GM21360 (cell line): Measurements from ENCODE around the gene SLC43A1.
A peak's percentile ranks its signal among the peaks of the same experiment; 100 is the strongest.

Experiments
- ATAC-seq: cut with Tn5 transposase; IDR thresholded peaks from one replicate; pipeline ENCODE4 v1.9.1; 2021; ENCODE audit warnings: mild to moderate bottlenecking, moderate library complexity; ENCODE audit not compliant: unreplicated experiment

Gene SLC43A1

DNA sequence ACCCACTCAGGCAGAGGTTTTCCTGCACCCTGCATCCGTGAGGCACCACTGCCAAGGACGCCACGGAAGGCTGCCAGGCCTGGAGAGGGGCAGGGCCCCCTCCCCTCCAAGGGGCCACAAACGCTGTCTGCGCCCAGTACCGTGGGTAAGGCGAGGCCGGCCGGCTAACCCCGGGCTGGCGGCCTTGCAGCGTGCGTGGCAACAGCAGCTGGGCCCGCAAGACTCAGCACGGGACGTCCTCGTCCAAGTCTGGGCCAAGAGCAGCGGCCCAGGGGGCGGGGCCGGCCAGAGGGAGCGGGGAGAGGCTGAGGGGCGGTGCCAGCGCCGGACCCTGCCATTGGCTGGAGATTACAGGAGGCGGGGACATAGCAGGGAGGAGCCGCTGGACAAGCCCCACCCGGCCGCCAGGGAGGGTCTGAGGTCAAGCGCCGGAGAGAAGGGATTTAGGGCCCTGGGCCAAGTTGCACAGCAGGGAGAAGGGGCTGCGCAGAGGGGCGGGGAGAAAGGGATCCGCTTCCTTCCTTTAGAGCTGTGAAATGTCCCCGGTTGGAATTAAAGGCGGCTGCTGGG, 16.0 kb downstream of the SLC43A1 start:
- peak; percentile 95 for ATAC-seq

- ATAC-seq = no peak
Observed at GRCh38 chr11:57498540-57498939, 17.0 kb downstream of the SLC43A1 start.

DNA sequence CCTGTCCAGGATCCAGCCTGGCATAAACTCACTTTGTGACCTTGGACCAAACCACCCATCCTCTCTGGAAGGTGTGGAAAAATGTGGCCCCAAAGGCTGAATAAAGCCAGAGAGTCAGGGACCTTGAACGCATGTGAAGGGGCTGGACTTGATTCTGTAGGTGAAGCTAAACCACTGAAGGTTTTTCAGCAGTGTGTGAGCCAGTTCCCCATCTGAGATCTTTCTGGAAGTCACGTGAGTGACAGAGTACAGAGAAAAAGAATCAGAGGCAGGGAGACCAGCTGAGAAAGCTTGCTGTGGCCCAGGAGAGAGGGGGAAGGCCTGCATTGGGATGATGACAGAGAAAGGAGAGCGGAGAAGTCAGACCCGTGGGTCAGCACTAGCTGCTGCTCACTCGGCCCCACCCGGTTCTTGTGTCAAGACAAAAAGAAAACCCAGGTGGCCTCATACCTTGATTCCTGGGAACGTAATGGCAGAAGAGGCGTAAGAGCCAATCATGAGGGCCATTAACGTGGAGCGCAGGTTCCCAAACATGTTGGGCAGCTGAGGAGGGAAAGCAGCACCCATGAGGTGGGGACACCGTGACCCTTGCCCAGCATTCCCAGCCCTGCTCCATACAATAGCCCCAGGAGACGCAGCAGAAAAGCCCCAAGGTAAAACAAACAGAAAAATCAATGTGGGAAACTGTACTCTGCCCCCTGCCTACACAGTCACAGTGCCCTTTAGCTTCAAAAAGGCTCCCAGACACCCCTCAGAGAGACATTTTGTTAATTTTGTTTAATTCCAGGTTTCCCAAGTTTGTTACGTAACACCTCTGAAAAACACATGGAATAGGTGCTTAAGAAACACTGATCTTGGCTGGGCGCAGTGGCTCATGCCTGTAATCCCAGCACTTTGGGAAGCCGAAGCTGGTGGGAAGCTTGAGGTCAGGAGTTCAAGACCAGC, 17.9 kb downstream of the SLC43A1 start:
- no peak for ATAC-seq

DNA sequence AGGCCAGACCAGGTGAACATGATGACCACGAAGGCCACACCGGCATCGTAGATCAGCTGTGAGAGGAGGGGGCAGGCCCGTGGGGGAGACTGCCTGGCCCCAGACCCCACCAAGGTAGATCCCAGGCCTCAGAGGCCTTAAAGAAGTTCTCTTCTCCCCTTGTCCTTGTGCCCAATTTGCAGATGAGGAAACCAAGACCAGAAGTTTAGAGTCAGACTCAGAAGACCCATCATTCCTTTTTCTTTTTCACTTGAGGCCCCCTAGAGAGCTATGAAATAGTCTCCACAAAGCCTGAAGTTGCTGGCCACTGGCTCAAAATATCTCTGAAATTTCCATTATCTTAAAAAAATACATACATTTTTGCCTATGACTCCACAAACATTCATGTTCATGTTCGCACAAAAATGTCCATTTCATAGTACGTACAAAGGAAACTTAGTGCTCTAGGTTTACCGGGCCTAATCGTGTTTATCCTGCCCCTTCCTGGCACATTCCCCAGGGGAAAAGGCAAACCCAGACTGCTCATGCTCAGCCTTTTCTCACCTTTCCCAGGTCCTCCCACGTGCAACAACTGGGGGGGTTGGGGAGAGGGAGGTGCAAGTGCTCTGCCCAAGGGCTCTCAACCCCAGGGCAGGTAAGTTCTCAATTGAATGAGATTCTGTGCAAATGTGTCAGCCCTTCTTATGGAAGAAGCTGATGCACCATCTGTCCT, 19.2 kb downstream of the SLC43A1 start:
- no peak for ATAC-seq

DNA sequence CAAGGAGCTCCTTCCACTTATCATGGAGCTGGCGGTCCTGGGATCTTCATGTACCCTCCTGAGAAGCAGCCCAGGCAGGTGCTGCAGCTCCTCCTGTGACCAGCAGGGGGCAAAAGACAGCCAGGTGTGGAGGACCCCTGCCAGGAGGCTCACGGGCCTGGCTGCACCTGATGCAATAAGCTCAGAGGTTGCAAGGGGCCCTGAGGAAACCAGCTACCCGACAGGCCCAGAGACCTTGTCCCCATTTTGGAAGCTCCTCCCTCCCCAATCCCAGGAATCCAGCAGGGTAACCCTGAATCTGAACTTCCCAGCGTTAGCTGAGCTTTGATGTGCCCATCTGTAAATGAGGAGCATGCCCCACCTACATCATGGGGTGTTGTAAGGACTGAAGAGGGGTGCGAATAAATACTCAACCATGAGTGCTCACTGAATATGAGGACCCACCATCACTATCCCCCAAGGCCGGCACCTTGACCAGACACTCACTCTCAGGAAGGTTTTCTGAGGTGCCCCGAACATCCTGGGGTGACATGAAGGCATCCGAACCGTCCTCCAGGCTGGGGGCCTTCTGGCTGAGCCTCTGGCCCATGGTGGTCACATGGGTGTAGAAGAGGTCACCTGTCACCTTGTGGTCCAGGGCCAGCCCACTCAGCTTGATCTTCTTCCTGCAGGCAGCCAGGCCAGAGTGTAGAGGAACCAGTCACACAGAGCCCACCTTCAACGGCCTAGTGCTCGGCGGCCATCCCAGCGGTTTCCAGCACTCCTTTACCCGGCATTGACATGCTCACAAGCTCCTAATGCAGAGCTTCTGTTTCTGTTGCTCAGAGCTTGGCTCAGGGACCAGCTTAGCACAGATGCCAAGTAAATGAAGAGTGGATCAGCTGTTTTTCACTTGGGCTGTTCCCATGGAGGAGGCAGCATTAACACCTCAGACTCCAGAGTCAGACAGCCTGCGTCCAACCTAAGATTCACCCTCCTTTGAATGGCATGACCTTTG, 21.7 kb downstream of the SLC43A1 start:
- peak; percentile 83 for ATAC-seq

DNA sequence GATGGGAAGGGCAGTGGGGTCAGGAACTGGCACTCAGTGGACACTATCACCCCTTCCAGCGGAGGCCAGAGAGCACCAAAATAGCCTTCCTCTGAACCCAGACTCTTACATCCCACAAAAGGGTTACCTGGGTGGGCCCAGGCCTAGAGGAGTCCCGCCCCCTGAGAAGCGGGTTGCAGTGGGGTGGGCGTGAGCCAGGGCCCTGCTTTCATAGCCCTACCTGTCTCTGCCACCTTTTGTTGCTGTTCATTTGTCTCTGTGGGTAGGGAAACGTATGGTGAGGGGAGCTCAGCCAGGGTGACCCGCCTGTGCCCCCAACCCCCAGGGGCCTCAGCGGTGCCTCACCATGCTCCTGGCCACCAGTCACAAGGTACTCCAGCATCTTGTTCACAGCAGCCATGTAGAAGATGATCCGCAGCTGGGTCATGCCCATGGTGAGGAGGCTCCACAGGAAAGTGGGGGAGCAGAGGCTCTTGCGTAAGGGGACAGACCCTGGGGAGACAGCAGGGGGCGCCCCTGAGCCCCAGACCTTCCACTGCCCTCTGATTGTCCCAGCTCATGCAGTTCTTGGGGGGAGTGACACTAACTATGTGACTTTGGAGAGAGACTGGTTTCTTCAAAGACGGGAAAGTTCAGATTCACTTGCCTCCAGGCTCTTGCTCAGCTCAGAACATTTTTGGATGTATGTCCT, 24.0 kb downstream of the SLC43A1 start:
- ATAC-seq = no peak

GRCh38 chr11:57490456-57491248, 24.9 kb downstream of the SLC43A1 start:
- no peak for ATAC-seq

GRCh38 chr11:57487920-57488659, 27.4 kb downstream of the SLC43A1 start:
- ATAC-seq = no peak

DNA sequence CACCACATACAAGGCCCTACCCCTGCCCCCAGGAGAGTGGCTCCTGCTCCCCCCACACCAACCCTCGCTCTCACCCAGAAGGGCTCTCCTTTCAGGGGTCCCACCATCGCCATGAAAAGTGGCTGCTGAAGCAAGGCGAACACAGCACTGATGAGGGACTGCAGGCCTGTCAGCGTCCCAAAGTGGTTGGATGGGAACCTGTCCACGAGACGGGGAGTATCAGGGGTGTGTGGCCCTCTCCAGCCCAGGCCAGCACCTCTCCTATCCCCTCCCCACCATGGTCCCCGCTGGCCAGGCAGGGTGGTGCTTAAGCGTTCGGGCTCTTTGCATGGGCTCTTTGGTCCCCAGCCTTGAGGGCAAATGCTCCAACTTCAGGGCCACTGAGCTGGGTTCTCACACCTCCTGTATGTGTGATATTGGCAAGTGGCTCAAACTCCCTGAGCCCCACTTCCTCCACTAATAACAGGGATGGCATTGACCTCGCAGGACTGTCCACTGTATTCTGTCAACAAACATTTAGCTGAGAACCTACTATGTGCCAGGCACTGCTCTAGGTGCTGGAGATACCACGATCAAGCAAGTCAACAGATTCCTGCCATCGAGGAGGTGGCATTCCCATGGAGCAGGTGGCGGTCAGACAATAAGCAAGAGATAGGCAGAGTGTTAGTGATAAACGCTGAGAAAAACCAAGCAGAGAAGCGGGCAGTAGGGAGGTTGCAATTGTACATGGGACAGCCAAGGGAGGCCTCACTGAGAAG, 28.3 kb downstream of the SLC43A1 start:
- no peak for ATAC-seq

- ATAC-seq = no peak
Observed at GRCh38 chr11:57485217-57485990, 30.1 kb downstream of the SLC43A1 start.

DNA sequence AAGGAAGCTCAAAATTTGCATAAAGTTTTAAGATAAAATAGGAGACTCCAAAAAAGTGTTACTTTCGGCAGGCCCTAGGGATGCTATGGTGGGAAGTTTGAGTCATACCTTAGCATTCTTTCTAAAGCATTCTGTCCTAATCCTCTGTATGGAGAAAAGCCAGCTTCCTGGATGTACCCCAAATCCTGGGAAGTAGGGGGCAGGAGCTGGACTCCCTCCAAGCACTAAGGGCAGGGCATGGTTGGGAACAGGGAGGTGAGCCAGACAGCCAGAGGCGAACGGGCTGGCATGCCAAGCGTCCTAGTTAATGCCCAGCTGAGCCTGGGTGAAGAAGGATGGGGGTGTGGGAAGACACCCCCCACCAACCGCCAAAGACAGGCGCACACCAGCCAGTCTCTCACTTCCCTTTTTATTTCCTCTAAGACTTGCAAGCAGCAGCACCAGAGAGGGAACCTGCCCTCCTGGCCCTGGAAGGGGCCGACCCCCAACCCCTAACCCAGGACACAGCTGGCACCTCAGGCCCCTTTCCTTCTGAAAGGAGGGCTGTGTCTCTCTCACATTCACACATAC, 31.3 kb downstream of the SLC43A1 start:
- ATAC-seq = peak; percentile 46

GRCh38 chr11:57483562-57483918, 32.0 kb downstream of the SLC43A1 start:
- no peak for ATAC-seq

DNA sequence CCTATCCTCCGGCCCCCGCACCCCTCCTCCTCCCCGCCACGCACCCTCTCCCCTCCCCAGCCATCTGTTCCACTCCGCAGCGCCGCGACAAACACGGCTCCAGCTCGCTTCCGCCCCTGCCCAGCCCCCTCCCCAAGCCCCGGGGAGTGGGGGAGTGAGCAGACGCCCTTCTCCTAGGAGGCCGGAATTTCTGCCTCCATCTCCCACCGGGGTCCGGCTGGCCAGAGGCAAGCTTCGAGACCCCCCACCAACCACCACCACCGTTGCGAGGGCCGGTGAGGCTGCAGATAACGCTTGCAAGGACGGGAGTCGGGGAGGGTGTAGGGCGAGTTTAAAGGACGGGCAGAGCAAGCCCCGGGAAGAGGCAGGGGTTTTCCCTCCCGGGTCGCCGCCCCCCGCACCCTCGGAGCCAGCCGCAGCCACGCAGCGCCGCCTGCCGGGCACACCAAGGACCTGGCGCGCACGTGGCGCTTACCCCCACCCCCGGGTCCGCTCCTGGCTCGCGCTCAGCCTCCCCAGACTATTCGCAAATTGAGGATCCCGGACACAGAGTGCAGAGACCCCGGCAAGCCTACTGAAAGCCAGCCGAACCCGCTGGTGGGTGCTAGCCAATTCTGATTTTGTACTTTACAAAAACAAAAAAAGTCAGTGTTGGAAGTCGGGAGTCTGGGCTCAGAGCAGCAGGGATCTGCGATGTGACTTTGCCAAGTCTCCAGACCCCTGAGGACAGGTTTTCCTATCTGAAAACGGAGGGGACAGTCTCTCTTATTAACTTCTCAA, 32.5 kb downstream of the SLC43A1 start:
- no peak for ATAC-seq

GRCh38 chr11:57481915-57482781, 33.4 kb downstream of the SLC43A1 start:
- ATAC-seq = no peak

DNA sequence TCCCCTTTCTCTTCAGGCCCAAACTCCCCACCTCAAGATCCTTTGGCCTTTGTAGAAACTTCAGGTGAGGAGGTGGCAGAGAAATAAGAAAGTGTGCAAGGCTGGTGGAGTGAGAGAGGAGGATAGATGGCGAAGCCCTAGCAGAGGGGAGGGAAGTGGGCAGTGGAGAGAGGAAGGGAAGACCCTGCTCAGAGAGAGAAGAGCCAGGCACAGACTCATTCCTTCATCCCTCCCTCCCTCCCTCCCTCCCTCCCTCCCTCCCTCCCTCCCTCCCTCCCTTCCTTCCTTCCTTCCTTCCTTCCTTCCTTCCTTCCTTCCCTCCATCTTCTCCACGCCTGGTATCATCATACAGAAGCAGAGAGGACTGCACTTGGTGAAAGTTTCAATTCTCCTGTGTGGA, 34.2 kb downstream of the SLC43A1 start:
- no peak for ATAC-seq
